Breast epithelium (tissue), 3 donors: ENCODE data around the gene LEMD3.

Experiments used
- POLR2A ChIP-seq: fragments of 450-650 bp; IDR thresholded peaks from one replicate; pipeline ENCODE4 v1.6.1; 2016; ENCODE audit warnings: antibody characterized with exemption, mild to moderate bottlenecking, moderate library complexity
- TF ChIP-seq, protein P1 (sequence below), 3 donors: fragments of 450-650 bp; IDR thresholded peaks; one replicate each; pipeline ENCODE4 v1.5.1; 2016 to 2017; ENCODE audit warnings: antibody characterized with exemption in 3 of 3, mild to moderate bottlenecking in 3 of 3, moderate library complexity in 3 of 3

DNA sequence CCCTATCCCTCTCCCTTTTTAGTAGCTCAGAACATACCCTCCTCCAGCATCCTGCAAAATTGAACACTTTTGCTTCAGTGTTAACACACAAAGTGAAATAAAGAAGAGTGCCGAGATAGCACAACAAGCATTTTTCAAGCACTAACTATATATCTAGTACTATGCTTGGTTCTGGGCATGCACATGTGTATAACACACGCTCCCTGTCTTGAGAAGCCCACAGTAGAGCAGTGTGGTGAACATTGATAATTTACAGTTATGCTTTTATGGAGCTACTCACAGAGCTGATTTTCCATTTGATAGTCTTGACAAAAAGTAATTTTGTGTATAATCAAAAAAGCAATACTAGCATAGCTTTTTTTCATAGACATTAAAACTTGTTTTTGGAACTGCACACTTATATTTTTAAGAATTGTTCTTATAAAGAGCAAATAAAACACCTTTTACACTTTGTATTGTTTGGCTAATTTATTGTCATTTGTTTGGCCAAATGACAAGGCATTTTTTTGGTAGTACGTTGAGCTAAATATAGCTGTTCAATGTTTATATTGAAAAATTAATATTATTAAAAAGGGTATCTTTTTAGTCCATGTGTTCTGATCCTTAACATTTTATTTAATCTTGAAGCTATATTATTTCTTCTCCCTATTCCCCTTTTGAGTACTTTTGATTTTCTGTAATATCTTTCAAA, 39.7 kb downstream of the LEMD3 start:
- TF ChIP-seq POLR2A = no peak
- TF ChIP-seq, protein P1, sequence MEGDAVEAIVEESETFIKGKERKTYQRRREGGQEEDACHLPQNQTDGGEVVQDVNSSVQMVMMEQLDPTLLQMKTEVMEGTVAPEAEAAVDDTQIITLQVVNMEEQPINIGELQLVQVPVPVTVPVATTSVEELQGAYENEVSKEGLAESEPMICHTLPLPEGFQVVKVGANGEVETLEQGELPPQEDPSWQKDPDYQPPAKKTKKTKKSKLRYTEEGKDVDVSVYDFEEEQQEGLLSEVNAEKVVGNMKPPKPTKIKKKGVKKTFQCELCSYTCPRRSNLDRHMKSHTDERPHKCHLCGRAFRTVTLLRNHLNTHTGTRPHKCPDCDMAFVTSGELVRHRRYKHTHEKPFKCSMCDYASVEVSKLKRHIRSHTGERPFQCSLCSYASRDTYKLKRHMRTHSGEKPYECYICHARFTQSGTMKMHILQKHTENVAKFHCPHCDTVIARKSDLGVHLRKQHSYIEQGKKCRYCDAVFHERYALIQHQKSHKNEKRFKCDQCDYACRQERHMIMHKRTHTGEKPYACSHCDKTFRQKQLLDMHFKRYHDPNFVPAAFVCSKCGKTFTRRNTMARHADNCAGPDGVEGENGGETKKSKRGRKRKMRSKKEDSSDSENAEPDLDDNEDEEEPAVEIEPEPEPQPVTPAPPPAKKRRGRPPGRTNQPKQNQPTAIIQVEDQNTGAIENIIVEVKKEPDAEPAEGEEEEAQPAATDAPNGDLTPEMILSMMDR (IDR thresholded peaks at IDR 0.05) = no peak
